H4 (cell line): ENCODE measurements around the gene ANGPTL2. TPM values are rescaled to one million over a fixed set of nuclear protein-coding genes. Genes with fewer than 3 reads are reported as not detected.
A peak's percentile ranks its signal among the peaks of the same experiment; 100 is the strongest.

Source experiments
- DNase-seq: peaks from one replicate; pipeline ENCODE4 v3.0.0-alpha.2; 2015; ENCODE audit warnings: low spot score
- total RNA-seq: library from RNA; depleted of rRNA; stranded (reverse); fragments of >200 nt; shearing (Covaris generic); gene quantifications from 2 replicates; pipeline ENCODE4 v1.2.3, GENCODE V29; 2014; rRNA removed

ANGPTL2 gene
- total RNA-seq, 1 experiment from 2014 or later, result 8.8 TPM

- no peak for DNase-seq
Observed at GRCh38 chr9:127051881-127052595, 70.4 kb downstream of the ANGPTL2 start.

GRCh38 chr9:127050591-127051001, 71.8 kb downstream of the ANGPTL2 start:
- DNase-seq, result no peak

- DNase-seq, result no peak
Observed at GRCh38 chr9:127050152-127050551, 72.3 kb downstream of the ANGPTL2 start.

GRCh38 chr9:127049581-127049980, 72.9 kb downstream of the ANGPTL2 start:
- no peak for DNase-seq

GRCh38 chr9:127049044-127049443, 73.4 kb downstream of the ANGPTL2 start:
- peak; percentile 98 for DNase-seq

- no peak for DNase-seq
Observed at GRCh38 chr9:127047971-127048370, 74.5 kb downstream of the ANGPTL2 start.

- DNase-seq, result no peak
Observed at GRCh38 chr9:127045148-127045547, 77.3 kb downstream of the ANGPTL2 start.

GRCh38 chr9:127039492-127039891, 82.9 kb downstream of the ANGPTL2 start:
- no peak for DNase-seq

GRCh38 chr9:127038531-127038930, 83.9 kb downstream of the ANGPTL2 start:
- DNase-seq, result no peak

Other genes starting within 250 kb of the ANGPTL2 start
- 2.2 and 4.1 TPM in 2 replicates for gene RALGPS1, start 207.9 kb downstream of the ANGPTL2 start, total RNA-seq
- gene GARNL3, start 142.1 kb upstream of the ANGPTL2 start, total RNA-seq, result 0.21 and 1.1 TPM in 2 replicates